HG03378 (cell line): Measurements from ENCODE around the gene NR5A2.

Source experiments
- ATAC-seq: cut with Tn5 transposase; IDR thresholded peaks from one replicate; pipeline ENCODE4 v1.9.1; 2021; ENCODE audit warnings: mild to moderate bottlenecking, moderate library complexity; ENCODE audit not compliant: unreplicated experiment

Gene NR5A2

GRCh38 chr1:200062143-200062542 lies 34.6 kb downstream of the NR5A2 start:
- no peak for ATAC-seq

- ATAC-seq = peak; percentile 90
Observed at GRCh38 chr1:200072636-200073285, 45.3 kb downstream of the NR5A2 start.

GRCh38 chr1:200073286-200073637 lies 45.8 kb downstream of the NR5A2 start:
- peak; percentile 28 for ATAC-seq

GRCh38 chr1:200075522-200075921 lies 48.0 kb downstream of the NR5A2 start:
- no peak for ATAC-seq

GRCh38 chr1:200075938-200076546 lies 48.5 kb downstream of the NR5A2 start:
- no peak for ATAC-seq

GRCh38 chr1:200079232-200079940 lies 51.9 kb downstream of the NR5A2 start:
- ATAC-seq = no peak

GRCh38 chr1:200081151-200081968 lies 53.9 kb downstream of the NR5A2 start:
- no peak for ATAC-seq

GRCh38 chr1:200081969-200082245 lies 54.4 kb downstream of the NR5A2 start:
- ATAC-seq = no peak

GRCh38 chr1:200082329-200082728 lies 54.8 kb downstream of the NR5A2 start:
- ATAC-seq = no peak

- no peak for ATAC-seq
Observed at GRCh38 chr1:200090252-200091159, 63.0 kb downstream of the NR5A2 start.

- no peak for ATAC-seq
Observed at GRCh38 chr1:200095057-200095577, 67.6 kb downstream of the NR5A2 start.

GRCh38 chr1:200096774-200097173 lies 69.3 kb downstream of the NR5A2 start:
- no peak for ATAC-seq

- ATAC-seq = no peak
Observed at GRCh38 chr1:200099040-200099439, 71.5 kb downstream of the NR5A2 start.

- no peak for ATAC-seq
Observed at GRCh38 chr1:200103966-200104583, 76.6 kb downstream of the NR5A2 start.

GRCh38 chr1:200107004-200107470 lies 79.5 kb downstream of the NR5A2 start:
- no peak for ATAC-seq

- no peak for ATAC-seq
Observed at GRCh38 chr1:200108659-200109058, 81.1 kb downstream of the NR5A2 start.

GRCh38 chr1:200112290-200112689 lies 84.8 kb downstream of the NR5A2 start:
- ATAC-seq = no peak

- ATAC-seq = no peak
Observed at GRCh38 chr1:200115532-200115931, 88.0 kb downstream of the NR5A2 start.

GRCh38 chr1:200116324-200116723 lies 88.8 kb downstream of the NR5A2 start:
- no peak for ATAC-seq
